NCI-H2107 treated with DMSO at 0.1 percent for 48 hours (cell line): ENCODE data around the gene ARRDC5.
A peak's percentile ranks its signal among the peaks of the same experiment; 100 is the strongest.
"Not testable (repeated sequence)": the region's sequence is repeated elsewhere in the genome, so short reads cannot be mapped to it uniquely, and the experiment has no call there.

Experiments used
- DNase-seq: peaks from one replicate; lab custom pipeline; 2025; ENCODE audit not compliant: unreplicated experiment; lab: John Stamatoyannopoulos, UW

The ARRDC5 gene

DNA sequence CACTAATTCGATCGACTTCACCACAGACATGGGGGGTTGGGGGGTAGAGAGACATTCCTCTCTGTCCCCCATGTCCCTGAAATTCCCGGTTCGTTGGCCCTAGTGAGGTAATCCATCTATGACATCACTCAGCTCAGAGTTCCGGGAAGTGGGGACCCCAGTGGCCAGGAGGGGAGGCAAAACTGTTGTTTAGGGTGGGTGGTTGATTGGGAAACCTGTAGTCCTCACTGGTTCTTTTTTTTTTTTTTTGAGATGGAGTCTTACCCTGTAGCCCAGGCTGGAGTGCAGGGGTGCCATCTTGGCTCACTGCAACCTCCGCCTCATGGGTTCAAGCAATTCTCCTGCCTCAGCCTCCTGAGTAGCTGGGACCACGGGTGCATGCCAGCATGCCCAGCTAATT lies at the start of gene ARRDC5:
Gene ARRDC5 (minus strand): TSS at position 101 of the 400 bp plus-strand sequence. CDS start 71 bp downstream, at position 30.
- DNase-seq: no peak

DNA sequence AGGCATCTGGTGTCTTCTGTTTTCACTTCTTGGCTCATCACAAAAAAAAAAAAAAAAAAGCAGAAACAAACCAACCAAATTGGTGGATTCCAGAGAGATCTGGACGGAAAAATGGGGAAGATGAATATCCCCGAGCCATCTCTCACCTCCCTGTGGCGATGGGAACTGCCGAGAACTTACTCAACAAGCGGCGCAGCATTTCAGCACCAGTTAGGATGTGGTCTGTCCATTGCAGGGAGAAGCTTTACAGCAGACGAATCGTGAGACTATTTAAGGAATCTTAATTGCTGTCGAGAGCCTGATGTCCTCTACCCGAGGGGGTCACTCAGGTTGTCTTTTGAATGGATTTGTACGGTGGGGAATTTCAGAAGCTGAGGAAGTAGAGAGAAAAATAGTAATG lies 49.0 kb upstream of the ARRDC5 start:
- DNase-seq: no peak

DNA sequence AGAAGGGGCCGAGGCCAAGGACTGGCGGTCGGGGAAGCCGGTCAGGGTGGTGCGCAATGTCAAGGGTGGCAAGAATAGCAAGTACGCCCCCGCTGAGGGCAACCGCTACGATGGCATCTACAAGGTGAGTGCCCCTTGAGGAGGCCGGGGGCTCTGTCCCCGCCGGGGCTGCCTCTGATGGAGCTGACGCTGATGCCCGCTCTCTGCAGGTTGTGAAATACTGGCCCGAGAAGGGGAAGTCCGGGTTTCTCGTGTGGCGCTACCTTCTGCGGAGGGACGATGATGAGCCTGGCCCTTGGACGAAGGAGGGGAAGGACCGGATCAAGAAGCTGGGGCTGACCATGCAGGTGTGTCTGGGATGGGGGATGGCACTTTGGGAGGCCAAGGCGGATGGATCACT lies 48.0 kb upstream of the ARRDC5 start:
- DNase-seq: not testable (repeated sequence)

DNA sequence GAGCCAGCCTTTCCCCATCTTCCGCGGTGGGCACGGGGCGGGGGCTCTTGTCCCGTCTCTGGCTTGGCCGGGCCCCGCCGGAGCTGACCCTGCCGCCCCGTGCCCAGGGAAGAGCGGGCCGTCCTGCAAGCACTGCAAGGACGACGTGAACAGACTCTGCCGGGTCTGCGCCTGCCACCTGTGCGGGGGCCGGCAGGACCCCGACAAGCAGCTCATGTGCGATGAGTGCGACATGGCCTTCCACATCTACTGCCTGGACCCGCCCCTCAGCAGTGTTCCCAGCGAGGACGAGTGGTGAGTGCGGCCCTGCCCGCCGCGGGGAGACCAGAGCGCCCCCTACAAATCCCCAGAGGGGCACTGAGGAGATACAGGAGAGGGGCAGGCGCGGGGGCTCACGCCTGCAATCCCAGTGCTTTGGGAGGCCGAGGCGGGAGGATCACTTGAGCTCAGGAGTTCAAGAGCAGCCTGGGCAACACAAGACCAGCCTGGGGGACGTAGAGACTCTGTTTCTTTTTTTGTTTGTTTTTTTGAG lies 39.0 kb upstream of the ARRDC5 start:
- DNase-seq: not testable (repeated sequence)

DNA sequence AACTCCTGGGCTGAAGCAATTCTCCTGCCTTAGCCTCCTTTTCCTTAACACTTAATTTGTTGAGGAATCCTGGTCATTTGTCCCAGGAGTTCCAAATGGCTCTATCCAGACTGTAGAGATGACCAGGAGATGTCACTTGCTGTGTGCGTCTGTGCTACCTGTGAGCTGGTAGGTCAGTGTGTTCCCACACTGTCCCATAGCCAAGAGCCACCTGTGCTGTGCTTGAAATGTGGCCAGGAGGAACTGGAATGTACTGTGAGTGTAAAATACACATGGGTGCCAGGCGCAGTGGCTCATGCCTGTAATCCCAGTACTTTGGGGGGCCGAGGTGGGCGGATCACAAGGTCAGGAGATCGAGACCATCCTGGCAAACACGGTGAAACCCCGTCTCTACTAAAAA lies 36.8 kb upstream of the ARRDC5 start:
- no peak for DNase-seq

DNA sequence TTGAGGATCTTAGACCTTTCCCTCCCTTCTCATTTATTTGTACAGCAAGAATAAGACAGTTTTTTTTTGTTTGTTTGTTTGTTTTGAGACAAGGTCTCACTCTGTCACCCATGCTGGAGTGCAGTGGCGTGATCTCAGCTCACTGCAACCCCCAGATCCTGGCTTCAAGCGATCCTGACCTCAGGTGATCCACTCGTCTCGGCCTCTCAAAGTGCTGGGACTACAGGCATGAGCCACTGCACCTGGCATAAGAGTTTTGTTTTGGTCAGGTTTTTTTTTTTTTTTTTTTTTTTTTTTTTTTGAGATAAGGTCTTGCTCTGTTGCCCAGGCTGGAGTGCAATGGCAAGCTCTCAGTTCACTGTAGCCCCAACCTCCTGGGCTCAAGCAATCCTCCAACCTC lies 35.8 kb upstream of the ARRDC5 start:
- not testable (repeated sequence) for DNase-seq

DNA sequence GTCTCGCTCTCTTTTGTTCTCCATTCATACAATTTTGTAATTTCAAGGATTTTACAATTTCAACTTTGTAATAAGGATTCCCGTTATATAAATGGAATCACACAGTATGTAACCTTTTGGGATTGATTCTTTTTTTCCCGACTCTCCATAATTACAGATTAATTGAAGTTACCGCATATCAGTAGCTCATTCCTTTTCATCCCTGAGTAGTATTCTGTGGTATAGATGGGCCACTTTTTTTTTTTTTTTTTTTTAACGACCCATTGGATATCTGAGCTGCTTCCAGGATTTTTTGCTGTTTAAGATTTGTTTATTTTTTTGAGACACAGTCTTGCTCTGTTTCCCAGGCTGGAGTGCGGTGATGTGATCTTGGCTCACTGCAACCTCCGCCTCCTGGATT lies 34.4 kb upstream of the ARRDC5 start:
- DNase-seq: no peak

DNA sequence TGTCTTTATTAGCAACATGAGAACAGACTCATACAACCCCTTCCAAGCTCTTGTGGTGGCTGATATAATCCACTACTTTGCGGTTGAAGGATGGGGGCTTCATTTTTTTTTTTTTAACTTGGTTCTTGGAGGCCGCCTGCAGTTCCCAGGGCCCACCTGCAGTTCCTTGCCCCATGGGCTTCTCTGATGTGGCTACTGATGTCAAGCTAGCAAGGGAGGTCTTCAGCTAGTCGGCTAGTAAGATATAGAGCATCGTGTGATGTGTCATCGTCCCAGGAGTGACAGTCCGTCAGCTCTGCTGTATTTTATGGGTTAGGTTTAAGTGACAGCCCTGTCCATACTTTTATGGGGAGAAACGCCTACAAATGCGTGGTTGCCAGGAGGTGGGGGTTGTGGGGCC lies 32.7 kb upstream of the ARRDC5 start:
- DNase-seq: no peak

DNA sequence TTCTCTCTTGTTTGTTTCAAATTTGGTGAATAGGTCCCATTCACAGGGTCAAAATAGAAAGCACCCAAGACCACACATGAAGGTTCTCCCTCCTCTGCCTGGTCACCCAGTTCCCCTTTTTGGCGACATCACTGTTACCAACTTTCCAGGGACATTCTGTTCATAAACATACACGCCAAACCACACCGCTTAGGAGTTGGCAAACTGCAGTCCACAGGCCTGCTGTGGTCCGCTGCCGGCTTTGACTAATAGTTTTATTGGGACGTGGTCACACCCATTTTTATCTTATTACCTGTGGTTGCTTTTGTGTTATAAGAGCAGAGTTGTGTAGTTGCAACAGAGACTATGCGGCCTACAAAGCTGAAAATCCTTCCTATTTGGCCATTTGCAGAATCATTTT lies 30.8 kb upstream of the ARRDC5 start:
- DNase-seq: no peak

DNA sequence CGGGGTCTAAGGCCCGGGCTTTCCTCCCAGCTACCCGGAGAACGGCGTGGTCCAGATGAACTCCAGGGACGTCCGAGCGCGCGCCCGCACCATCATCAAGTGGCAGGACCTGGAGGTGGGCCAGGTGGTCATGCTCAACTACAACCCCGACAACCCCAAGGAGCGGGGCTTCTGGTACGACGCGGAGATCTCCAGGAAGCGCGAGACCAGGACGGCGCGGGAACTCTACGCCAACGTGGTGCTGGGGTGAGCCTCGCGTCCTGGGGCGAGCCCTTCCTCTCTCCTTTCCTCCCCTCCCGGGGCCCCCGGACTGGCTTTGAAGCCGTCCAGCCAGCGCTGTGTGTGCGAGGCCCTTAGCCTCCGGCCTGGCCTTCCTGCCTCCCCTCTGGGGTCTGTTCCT lies 30.0 kb upstream of the ARRDC5 start:
- DNase-seq: no peak

DNA sequence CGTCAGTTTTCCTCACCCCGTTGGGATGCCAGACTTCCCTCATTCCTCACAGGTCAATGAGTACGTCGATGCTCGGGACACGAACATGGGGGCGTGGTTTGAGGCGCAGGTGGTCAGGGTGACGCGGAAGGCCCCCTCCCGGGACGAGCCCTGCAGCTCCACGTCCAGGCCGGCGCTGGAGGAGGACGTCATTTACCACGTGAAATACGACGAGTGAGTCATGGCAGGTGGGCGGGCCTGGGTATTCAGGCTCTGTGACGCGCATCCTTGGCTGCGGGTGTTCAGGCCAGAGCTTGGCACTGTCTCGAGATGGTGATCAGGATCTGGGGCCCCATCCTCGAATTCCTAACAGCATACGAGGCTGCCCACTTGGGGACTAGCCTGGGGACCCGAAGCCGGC lies 28.0 kb upstream of the ARRDC5 start:
- no peak for DNase-seq

DNA sequence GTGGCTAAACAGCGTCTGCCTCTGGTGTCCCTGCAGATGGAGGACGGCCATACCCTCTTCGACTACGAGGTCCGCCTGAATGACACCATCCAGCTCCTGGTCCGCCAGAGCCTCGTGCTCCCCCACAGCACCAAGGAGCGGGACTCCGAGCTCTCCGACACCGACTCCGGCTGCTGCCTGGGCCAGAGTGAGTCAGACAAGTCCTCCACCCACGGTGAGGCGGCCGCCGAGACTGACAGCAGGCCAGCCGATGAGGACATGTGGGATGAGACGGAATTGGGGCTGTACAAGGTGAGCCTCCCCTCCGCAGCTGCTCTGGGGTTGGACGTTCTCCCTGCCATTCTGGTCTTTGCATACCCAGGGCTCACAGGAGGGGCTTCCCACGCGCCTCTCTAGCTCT lies 26.5 kb upstream of the ARRDC5 start:
- no peak for DNase-seq

DNA sequence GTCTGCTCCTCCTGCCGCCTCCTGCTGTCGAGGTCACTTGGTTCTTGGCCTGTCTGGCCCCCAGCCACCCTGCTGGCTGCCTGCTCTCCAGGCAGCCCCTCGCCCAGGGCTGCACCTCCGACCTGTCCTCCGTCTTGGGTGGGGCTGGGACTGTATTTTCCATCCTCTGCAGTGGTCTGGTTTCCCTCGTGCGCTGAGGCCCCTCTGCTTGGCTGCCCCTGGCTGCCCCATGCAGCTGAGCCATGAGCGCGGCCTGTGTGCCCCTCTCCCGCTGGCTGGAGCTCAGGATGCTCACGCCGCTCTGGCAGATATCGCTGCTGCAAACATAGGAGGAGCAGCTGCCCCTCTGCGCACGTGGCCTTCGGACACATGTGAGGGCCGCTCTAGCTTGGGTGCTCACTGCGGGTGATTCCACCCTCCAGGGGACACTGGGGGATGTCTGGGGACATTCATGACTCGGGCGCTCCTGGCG lies 20.6 kb upstream of the ARRDC5 start:
- no peak for DNase-seq

DNA sequence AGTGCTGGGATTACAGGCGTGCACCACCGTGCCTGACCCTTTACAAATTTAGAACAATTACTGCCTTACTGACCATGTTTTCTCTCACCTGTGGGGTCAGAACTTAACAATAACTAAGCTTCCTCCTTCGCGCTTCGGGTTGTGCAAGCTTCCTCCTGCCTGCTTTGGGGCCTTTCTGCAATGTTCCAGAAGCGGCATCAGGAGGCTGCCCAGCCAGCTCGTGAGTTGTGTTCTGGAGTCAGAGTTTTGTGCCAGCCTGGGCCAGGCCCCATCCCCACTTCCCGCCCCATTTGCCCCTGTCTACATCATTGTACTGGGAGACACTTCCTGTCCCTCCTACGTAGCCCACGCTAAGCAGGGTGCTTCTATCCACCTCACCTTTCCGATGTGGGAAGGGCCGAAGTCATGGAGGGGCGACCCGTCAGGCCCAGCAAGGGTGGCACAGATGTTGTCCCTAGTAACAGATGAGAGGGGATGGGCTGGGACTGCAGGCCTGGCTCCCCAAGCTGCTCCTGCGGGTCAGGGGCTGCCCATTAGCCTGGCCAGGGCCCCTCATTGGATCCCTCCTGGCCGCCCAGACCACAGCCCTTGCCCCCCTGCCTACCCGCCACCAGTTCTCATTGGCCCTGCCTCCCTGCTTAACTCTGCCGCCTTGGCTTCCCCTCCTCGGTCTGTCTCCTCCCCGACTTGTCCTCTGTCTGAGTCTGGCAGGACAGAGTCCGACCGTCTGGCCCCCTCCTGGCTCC lies 20.0 kb upstream of the ARRDC5 start:
- DNase-seq: no peak

DNA sequence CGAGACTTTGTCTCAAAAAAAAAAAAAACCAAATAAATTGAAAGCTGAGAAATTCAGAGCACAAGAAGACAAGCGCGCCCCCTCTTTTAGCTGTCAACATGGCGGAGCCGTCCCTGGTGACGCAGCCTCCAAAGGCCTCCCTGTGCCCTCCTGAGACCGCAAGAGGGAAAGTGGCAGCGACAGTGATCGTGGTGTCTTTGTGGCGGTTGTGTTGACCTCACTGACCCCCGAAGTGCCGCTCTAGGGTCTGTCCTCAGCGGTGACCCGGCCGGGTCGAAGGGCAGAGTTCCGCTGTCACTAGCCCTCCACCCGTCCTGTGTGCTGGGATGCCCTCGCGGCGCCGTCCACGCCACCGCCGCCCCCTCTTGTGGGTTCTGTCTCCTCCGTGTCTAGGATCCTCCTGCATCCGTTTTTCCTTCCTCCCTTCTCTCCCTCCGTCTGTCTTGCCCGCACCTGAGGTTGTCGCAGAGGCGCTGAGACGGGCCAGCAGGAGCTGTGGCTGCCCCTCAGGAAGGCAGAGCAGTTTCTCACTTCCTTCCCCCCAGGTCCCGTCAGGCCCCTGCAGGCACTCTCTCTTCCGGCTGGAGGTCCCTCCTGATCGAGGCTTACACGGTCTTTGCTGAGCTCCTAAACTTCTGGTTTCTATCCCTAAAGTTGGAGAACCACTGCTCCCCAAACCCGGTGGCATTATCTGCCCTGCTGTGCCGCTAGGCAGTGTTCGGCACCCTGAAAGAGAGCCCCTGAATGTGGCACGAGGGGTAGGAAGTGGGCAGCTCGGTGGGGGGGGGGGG lies 13.8 kb upstream of the ARRDC5 start:
- DNase-seq: no peak

DNA sequence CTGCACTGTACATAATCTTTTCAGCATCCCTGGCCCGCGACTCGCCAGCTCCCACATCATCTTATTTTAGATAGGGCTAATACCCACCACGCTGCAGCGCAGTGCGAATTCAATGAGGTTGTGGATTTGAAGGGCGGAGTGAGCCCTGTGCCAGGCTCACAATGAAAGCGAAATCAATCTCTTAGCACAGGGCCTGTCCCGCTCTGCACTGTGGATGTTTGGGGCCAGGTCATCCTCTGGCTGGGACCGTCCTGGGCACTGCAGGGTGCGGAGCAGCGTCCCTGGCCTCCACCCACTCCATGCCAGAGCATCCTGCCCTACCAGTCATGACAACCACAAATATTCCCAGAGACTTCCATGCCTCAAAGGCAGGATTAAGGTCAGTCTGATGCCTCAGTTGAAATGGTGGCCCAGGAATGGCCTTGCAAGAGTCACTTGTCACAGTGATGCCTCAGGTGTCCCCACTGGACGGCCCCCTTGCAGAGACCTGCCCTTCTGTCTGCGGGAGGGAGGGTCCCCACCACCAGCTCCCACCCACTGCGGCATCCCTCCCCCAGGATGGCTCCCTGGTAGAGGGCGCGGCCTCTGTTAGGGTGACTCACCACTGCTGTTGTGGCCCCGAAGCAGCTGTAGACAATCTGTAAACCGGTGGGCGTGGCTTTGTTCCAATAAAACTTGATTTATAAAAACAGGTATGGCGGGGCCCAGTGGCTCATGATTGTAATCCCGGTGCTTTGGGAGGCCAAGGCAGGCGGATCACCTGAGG lies 12.2 kb upstream of the ARRDC5 start:
- DNase-seq: no peak

DNA sequence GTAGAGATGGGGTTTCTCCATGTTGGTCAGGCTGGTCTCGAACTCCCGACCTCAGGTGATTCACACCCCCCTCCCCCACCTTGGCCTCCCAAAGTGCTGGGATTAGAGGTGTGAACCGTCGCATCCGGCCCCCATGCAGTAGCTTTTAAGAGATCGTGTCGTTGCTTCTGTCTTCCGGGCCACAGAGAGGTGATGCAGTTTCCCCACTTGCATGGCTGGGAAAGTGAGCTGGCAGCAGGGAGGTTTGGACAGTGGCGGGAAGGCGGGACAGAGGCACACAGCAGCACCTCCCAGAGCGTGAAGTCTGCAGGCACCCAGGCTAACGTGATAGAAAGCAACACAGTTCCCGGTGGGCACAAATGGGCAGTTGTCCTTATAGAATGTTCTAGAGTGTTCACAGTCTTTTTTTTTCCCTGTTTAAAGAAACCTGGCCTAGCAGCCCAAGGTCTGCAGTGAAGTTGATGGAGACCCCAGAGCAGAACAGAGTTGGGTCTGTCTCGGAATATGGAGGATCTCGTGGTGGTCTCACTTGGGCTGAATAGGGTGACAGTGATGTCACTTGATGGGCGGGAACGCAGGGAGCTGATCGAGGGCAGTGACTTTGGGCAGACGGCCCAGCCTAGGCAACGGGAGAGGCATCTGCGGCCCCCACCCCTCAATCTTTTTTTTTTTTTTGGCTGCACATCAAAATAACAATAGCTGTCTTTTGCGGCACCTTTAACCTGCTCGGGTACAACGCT lies 11.5 kb upstream of the ARRDC5 start:
- no peak for DNase-seq

DNA sequence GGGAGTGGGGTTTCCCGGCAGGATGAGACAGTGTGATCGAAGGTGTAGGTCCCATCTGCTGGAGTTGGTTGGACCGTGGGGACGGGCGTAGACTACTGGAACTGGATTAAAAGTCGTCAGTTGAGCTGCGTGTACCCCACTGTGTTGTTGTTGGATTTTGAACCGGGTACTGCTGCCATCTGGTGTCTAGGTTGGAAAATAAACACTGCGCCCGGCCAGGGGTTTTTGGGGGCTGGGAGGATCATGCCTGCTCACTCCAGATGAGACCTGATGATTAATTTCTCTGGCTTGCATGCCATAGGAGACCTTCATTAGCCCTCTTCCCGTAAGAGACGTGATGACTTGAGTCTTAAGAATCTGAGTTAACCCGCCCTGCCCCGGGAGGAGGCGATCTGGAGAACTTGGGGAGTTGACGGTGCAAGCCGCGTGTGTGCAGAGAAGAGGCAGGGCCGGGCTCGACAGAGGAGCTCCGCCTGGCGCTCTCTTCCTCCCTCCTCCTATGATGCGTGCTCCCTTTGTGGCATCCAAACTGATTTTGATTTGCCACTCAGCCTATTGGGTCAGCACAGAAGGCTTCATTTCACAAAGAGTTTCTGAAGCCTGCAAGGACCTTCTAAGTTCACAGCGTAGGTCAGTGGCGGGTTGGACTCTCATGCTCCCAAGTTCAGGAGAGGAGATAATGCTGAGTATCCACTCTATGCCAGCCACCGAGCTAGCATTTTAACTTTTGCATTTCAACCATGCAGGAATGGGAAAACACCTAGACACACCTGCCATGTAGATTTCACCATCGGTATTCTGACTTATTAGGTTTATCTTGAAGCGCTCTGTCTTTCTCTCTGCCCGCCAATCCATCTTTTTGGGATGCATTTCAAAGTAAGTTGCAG lies 9.3 kb upstream of the ARRDC5 start:
- DNase-seq: peak; percentile 53

DNA sequence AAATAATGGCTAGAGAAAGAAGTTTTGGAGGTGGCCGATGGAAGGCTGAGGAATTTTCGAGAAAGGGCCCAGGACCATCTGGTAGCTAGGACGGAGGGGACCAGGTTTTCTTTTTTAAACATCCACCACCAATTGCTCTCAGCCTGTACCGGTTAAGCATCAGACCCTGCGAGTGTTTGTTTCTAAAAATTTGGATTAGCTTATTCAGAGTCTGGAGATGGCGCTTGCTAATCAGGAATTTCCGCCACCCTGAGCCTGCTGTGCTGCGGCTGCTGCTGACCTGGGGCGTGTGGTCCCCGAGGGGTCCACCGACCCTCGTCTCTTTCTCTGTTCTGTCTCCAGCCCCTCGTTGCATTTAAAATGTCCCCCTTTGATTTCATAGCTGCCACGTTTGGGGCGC lies 8.6 kb upstream of the ARRDC5 start:
- no peak for DNase-seq
